Astrocyte (in vitro differentiated cells and primary cell): ENCODE data around the gene SLC26A9.

Experiments
- EZH2 ChIP-seq: IDR thresholded peaks from 2 replicates; pipeline ENCODE4 v1.6.1; 2012; ENCODE audit warnings: mild to moderate bottlenecking, low read length, inconsistent platforms; ENCODE audit not compliant: insufficient read depth
- TF ChIP-seq, protein P1 (sequence below): IDR thresholded peaks from 2 replicates; pipeline ENCODE4 v1.5.1; 2011; ENCODE audit warnings: low read depth, mild to moderate bottlenecking, inconsistent platforms, low read length, moderate library complexity; ENCODE audit not compliant: insufficient read depth

DNA sequence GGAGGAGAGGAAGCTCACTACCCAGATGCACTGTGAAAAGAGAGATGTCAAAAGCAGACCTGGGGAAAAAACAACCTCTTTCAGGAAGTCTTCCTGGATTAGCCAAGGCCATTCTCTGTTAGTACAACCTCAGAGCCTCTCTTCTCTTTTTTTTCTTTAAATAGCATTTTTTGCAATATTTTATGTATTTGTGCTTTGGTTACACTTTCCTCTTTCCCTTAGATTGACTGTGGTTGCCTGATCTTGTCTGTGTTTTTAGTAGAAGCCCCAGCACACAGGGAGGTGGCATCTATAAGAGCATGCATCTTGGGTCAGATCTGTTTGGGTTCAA is 18.8 kb downstream of the SLC26A9 start:
- TF ChIP-seq, protein P1, sequence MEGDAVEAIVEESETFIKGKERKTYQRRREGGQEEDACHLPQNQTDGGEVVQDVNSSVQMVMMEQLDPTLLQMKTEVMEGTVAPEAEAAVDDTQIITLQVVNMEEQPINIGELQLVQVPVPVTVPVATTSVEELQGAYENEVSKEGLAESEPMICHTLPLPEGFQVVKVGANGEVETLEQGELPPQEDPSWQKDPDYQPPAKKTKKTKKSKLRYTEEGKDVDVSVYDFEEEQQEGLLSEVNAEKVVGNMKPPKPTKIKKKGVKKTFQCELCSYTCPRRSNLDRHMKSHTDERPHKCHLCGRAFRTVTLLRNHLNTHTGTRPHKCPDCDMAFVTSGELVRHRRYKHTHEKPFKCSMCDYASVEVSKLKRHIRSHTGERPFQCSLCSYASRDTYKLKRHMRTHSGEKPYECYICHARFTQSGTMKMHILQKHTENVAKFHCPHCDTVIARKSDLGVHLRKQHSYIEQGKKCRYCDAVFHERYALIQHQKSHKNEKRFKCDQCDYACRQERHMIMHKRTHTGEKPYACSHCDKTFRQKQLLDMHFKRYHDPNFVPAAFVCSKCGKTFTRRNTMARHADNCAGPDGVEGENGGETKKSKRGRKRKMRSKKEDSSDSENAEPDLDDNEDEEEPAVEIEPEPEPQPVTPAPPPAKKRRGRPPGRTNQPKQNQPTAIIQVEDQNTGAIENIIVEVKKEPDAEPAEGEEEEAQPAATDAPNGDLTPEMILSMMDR, result no peak
- no peak for TF ChIP-seq EZH2
